GM06990 (cell line): Measurements from ENCODE around the gene RASAL3.

Experiments used
- DNase-seq: peaks from one replicate; pipeline ENCODE4 v3.0.0-alpha.2; 2011; ENCODE audit not compliant: insufficient read length; ENCODE audit errors: extremely low read depth
- H3K27me3 ChIP-seq: replicated peaks from 2 replicates; pipeline ENCODE4 v1.6.0; 2011; ENCODE audit warnings: low read length; ENCODE audit not compliant: control insufficient read depth, insufficient read depth
- H3K36me3 ChIP-seq: 2 replicates; pipeline ENCODE4 v1.5.1; 2011; ENCODE audit warnings: low read length; ENCODE audit not compliant: control insufficient read depth, insufficient read depth
- H3K4me3 ChIP-seq: replicated peaks from 2 replicates; pipeline ENCODE4 v1.5.1; 2011; ENCODE audit warnings: low read depth, mild to moderate bottlenecking, control low read depth, low read length
- CTCF ChIP-seq: IDR thresholded peaks from 2 replicates; pipeline ENCODE4 v1.5.1; 2011; ENCODE audit warnings: low read length, control low read depth, mild to moderate bottlenecking, inconsistent platforms; ENCODE audit not compliant: insufficient read depth, poor library complexity, severe bottlenecking

RASAL3 gene

DNA sequence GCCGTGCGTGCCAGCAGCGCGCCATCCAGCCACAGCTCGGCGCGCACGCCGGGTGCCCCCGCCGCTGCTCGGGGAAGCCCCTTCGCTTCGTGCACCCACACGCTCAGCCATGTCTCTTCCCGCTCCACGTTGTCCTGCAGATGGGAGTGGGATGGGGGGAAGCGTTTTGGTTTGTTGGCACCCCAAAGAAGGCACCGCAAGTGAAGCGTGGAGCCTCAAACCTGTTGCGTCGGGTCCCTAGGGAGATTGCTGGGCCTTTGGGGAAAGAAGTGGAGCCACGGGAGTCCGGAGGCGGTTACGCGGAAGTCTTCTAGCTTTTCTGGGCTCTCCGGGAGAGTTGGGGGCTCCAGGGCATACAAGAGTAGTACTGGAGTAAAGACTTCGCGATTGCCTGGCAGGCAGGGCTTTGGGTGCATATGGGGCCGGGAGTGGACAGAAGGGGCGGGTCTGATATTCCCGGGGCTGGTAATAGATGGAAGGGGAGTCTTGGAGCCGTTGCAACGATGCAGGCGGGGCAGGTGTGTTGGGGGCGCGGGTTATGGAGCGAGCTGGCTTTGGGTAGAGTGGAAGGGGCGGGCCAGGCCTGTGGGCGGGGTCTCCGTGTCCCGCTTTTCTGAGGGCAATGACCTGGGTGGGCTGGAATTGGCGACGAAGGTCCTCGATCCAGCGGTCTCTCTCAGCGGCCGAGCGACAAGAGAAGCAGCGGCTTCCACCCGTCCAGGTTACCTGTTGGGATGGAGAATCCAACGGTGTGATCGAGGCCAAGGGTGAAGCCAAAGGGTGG is 6.5 kb downstream of the RASAL3 start:
- no peak for DNase-seq
- H3K36me3 ChIP-seq = peaks cover 57% of the 10 kb centered on the region
- H3K4me3 ChIP-seq = no peak overlapping the region
- no peaks in the 10 kb centered on the region for H3K27me3 ChIP-seq
- no peak for TF ChIP-seq CTCF

- no peak for DNase-seq
- H3K36me3 ChIP-seq = peaks cover 60% of the 10 kb centered on the region
- no peaks in the 10 kb centered on the region for H3K27me3 ChIP-seq
- TF ChIP-seq CTCF = no peak
- no peak overlapping the region for H3K4me3 ChIP-seq
These were observed 7.3 kb downstream of the RASAL3 start for GRCh38 chr19:15456871-15457700.

- no peaks in the 10 kb centered on the region for H3K27me3 ChIP-seq
- no peak for TF ChIP-seq CTCF
- peaks cover 61% of the 10 kb centered on the region for H3K36me3 ChIP-seq
- no peak overlapping the region for H3K4me3 ChIP-seq
- DNase-seq = no peak
These were observed 7.9 kb downstream of the RASAL3 start for GRCh38 chr19:15456441-15456840.

DNA sequence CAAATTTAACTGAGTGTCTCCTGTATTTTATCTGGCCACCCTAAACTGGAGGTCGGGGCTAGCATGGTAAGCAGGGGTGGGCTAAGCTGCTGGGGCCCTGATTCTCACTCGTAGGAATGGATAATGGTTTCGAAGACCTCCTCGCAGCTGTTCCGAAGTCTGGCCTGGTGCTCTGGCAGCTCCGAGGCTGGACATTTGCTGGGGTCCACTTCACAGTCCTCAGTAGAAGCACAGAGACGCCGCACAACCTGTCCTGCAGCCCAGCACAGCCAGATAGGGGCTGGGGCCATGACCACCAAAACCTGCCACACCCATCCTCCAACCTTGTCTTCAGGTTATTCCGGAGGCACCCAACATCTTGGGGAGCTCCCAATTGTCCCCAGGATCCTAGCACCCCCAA is 8.3 kb downstream of the RASAL3 start:
- no peak for DNase-seq
- H3K4me3 ChIP-seq = no peak overlapping the region
- H3K27me3 ChIP-seq = no peaks in the 10 kb centered on the region
- TF ChIP-seq CTCF = no peak
- peaks cover 58% of the 10 kb centered on the region for H3K36me3 ChIP-seq

DNA sequence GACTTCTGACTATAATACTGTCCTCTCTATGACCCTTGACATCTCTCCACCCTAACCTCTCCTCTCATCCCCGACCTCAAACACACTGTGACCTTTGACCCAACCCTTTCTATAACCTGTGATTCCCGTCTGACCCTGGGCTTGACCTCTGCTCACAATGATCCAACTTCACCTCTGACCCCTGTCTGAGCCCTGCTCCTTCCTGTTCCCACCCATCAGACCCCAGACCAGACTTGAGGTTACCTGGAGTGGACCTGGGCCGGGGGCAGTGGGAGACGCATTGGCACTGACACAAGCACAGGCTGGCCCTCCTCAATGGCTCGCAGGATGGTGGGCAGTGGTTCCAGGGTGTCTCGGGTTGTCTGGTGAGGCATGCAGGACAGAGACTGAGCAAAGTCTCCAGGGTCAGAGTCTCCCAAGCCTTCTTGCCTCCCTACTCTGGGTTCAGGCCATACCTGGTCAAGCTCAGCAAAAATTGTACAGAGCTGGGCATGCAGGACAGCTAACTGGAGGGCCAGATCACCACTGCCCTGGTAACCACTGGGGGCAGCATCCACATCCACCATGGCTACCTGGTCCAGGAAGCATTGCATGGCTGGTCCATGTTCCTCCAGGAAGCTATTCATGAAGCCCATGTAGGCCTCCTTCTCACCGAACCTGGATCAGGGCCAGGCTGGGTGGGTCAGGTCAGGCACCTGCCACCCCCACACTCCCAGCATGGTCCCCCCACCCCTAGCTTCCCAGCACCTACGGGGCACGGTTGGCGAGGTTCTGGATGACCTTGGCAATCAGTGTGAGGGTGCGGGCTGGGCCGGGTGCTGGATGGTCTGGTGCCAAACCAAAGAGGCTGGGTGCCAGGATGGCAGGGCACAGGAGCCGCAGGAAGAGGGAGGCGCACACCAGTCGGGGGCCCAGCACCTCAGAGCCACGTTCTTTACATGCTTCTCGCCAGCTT is 10.2 kb downstream of the RASAL3 start:
- DNase-seq = no peak
- H3K36me3 ChIP-seq = peaks cover 48% of the 10 kb centered on the region
- no peak overlapping the region for H3K4me3 ChIP-seq
- no peak for TF ChIP-seq CTCF
- H3K27me3 ChIP-seq = no peaks in the 10 kb centered on the region
